Liver (tissue), 9 donors: Measurements from ENCODE around the gene OSER1. TPM values are rescaled to one million over a fixed set of nuclear protein-coding genes. Genes with fewer than 3 reads are reported as not detected.

Source experiments
- DNase-seq: peaks from one replicate; pipeline ENCODE4 v3.0.0-alpha.2; 2017; ENCODE audit warnings: low spot score
- H3K27ac ChIP-seq, 2 donors: one replicate each; pipeline ENCODE4 v1.7.0; 2013; ENCODE audit warnings: inconsistent platforms in 2 of 2, low read length in 2 of 2, control low read depth in 1 of 2, low read depth in 1 of 2, mild to moderate bottlenecking in 1 of 2
- H3K27me3 ChIP-seq, 4 donors: one replicate each; pipeline versions ENCODE4 v1.6.1 to v1.7.0; 2013; ENCODE audit warnings: low read length in 3 of 4, inconsistent platforms in 1 of 4, mild to moderate bottlenecking in 1 of 4, moderate library complexity in 1 of 4; ENCODE audit not compliant: control insufficient read depth in 4 of 4, insufficient read depth in 4 of 4
- H3K36me3 ChIP-seq, 4 donors: one replicate each; pipeline versions ENCODE4 v1.6.1 to v1.7.0; 2013; ENCODE audit warnings: low read length in 3 of 4, mild to moderate bottlenecking in 3 of 4, low read depth in 1 of 4, moderate library complexity in 1 of 4; ENCODE audit not compliant: control insufficient read depth in 4 of 4, insufficient read depth in 3 of 4
- H3K4me1 ChIP-seq, 4 donors: one replicate each; pipeline versions ENCODE4 v1.6.1 to v1.7.0; 2013; ENCODE audit warnings: low read length in 3 of 4, mild to moderate bottlenecking in 3 of 4, moderate library complexity in 1 of 4; ENCODE audit not compliant: control insufficient read depth in 4 of 4, insufficient read depth in 4 of 4
- H3K4me3 ChIP-seq, 3 donors: one replicate each; pipeline versions ENCODE4 v1.6.1 to v1.7.0; 2013; ENCODE audit warnings: low read length in 3 of 3, control low read depth in 1 of 3, low read depth in 1 of 3, mild to moderate bottlenecking in 1 of 3
- H3K9ac ChIP-seq, 2 donors: one replicate each; pipeline ENCODE4 v1.7.0; 2013; ENCODE audit warnings: low read length in 2 of 2, mild to moderate bottlenecking in 2 of 2, moderate library complexity in 2 of 2, control low read depth in 1 of 2, low read depth in 1 of 2
- H3K9me3 ChIP-seq, 4 donors: one replicate each; pipeline versions ENCODE4 v1.6.1 to v1.7.0; 2013; ENCODE audit warnings: low read length in 3 of 4; ENCODE audit not compliant: control insufficient read depth in 4 of 4
- ATF3 ChIP-seq: IDR thresholded peaks from 2 replicates; pipeline ENCODE4 v1.6.1; 2016; ENCODE audit warnings: antibody characterized with exemption
- CTCF ChIP-seq: fragments of 150-350 bp; IDR thresholded peaks from 2 replicates; pipeline ENCODE4 v1.5.1; 2017; ENCODE audit warnings: improper control_type of control experiment, low read depth, low read length; ENCODE audit not compliant: missing input control
- FOXA1 ChIP-seq: IDR thresholded peaks from 2 replicates; pipeline ENCODE4 v1.6.1; 2016; ENCODE audit warnings: antibody characterized with exemption
- FOXA2 ChIP-seq: IDR thresholded peaks from 2 replicates; pipeline ENCODE4 v1.6.1; 2016; ENCODE audit warnings: antibody characterized with exemption
- GABPA ChIP-seq, 2 donors: IDR thresholded peaks in 1 of 2; conservative IDR thresholded peaks in 1 of 2; 2 replicates each; pipeline ENCODE4 v1.6.1; 2016; ENCODE audit warnings: antibody characterized with exemption in 2 of 2, mild to moderate bottlenecking in 1 of 2, moderate library complexity in 1 of 2
- HNF4A ChIP-seq, 2 donors: conservative IDR thresholded peaks; 2 replicates each; pipeline ENCODE4 v1.6.1; 2016; ENCODE audit warnings: antibody characterized with exemption in 2 of 2, mild to moderate bottlenecking in 2 of 2
- HNF4G ChIP-seq: IDR thresholded peaks from 2 replicates; pipeline ENCODE4 v1.6.1; 2016; ENCODE audit warnings: antibody characterized with exemption
- JUND ChIP-seq, 2 donors: IDR thresholded peaks; 2 replicates each; pipeline ENCODE4 v1.6.1; 2016; ENCODE audit warnings: antibody characterized with exemption in 2 of 2
- NR2F2 ChIP-seq: IDR thresholded peaks from 2 replicates; pipeline ENCODE4 v1.6.1; 2016; ENCODE audit warnings: antibody characterized with exemption
- RAD21 ChIP-seq, 2 donors: IDR thresholded peaks; 2 replicates each; pipeline ENCODE4 v1.6.1; 2016; ENCODE audit warnings: antibody characterized with exemption in 2 of 2, mild to moderate bottlenecking in 2 of 2
- RXRA ChIP-seq, 2 donors: IDR thresholded peaks; 2 replicates each; pipeline ENCODE4 v1.6.1; 2017 to 2018; ENCODE audit warnings: antibody characterized with exemption in 2 of 2, mild to moderate bottlenecking in 1 of 2
- SP1 ChIP-seq: IDR thresholded peaks from 2 replicates; pipeline ENCODE4 v1.6.1; 2018; ENCODE audit warnings: antibody characterized with exemption, mild to moderate bottlenecking
- TAF1 ChIP-seq: conservative IDR thresholded peaks from 2 replicates; pipeline ENCODE4 v1.6.1; 2016; ENCODE audit warnings: antibody characterized with exemption, mild to moderate bottlenecking
- YY1 ChIP-seq: IDR thresholded peaks from 2 replicates; pipeline ENCODE4 v1.6.1; 2016; ENCODE audit warnings: antibody characterized with exemption, mild to moderate bottlenecking
- ZBTB33 ChIP-seq: IDR thresholded peaks from 2 replicates; pipeline ENCODE4 v1.6.1; 2016; ENCODE audit warnings: antibody characterized with exemption
- WGBS: extraction: QIAGEN DNeasy Blood & Tissue Kit; methylation state at CpG from one replicate; pipeline ENCODE4 v1.1.7; 2013; 5-methylcytosine and 5-hydroxymethylcytosine counted together
- polyA plus RNA-seq, 2 donors: library from polyadenylated mRNA; stranded (reverse) in 1 of 2; unstranded in 1 of 2; fragments of 200-250 nt in 1 of 2; fragments of >200 nt in 1 of 2; fragmentation: Nextera tagmentation in 1 of 2; extraction: Ambion mirVana in 1 of 2; gene quantifications; one replicate each; pipeline versions ENCODE4 v1.2.1 to v1.2.3, GENCODE V29; 2013 to 2015
- total RNA-seq, 2 donors: library from RNA; depleted of rRNA; stranded (reverse); fragments of >200 nt; gene quantifications; one replicate each; pipeline ENCODE4 v1.2.3, GENCODE V29; 2014
- TF ChIP-seq, protein P1 (sequence below): IDR thresholded peaks from 2 replicates; pipeline ENCODE4 v1.6.1; 2016; ENCODE audit warnings: antibody characterized with exemption, mild to moderate bottlenecking
- donor health status: healthy.
- donor health status: healthy.
- donor health status: healthy.
- donor health status: healthy.
- donor health status: healthy.

The OSER1 gene
- total and polyA plus RNA-seq, 4 donors: 12.6 to 20.2 (median 14.6) TPM

- Histone ChIP-seq H3K9me3 (no peaks in the 10 kb centered on the region), H3K4me3 (no peak overlapping the region), H3K36me3 (no peaks in the 10 kb centered on the region), H3K27me3 (peaks cover 0 to 2% (median 0%) of the 10 kb centered on the region in 4 donors), H3K9ac (no peak overlapping the region), H3K27ac (no peak overlapping the region), H3K4me1 (peaks cover 0 to 5% (median 2%) of the 10 kb centered on the region in 4 donors)
- TF ChIP-seq, protein P1, sequence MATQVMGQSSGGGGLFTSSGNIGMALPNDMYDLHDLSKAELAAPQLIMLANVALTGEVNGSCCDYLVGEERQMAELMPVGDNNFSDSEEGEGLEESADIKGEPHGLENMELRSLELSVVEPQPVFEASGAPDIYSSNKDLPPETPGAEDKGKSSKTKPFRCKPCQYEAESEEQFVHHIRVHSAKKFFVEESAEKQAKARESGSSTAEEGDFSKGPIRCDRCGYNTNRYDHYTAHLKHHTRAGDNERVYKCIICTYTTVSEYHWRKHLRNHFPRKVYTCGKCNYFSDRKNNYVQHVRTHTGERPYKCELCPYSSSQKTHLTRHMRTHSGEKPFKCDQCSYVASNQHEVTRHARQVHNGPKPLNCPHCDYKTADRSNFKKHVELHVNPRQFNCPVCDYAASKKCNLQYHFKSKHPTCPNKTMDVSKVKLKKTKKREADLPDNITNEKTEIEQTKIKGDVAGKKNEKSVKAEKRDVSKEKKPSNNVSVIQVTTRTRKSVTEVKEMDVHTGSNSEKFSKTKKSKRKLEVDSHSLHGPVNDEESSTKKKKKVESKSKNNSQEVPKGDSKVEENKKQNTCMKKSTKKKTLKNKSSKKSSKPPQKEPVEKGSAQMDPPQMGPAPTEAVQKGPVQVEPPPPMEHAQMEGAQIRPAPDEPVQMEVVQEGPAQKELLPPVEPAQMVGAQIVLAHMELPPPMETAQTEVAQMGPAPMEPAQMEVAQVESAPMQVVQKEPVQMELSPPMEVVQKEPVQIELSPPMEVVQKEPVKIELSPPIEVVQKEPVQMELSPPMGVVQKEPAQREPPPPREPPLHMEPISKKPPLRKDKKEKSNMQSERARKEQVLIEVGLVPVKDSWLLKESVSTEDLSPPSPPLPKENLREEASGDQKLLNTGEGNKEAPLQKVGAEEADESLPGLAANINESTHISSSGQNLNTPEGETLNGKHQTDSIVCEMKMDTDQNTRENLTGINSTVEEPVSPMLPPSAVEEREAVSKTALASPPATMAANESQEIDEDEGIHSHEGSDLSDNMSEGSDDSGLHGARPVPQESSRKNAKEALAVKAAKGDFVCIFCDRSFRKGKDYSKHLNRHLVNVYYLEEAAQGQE: peak; percentile 98
- TF ChIP-seq SP1 (no peak), NR2F2 (no peak), HNF4G (no peak), RXRA (IDR thresholded peaks at IDR 0.05) (no peak), CTCF (peak; percentile 11), ZBTB33 (no peak)
- WGBS: 20% methylated on average over 31 of the region's 31 CpGs
- peak; percentile 56 for DNase-seq
These were observed 37.2 kb upstream of the OSER1 start for GRCh38 chr20:44247586-44248409.

GRCh38 chr20:44247131-44247571 lies 36.6 kb upstream of the OSER1 start, which contains the start of gene GDAP1L1:
Gene GDAP1L1, plus strand, starts transcription at chr20:44247308. Its CDS starts 27 bp downstream, at chr20:44247335.
- no peak for DNase-seq
- no peak within 1 kb of the TSS for H3K4me3 ChIP-seq
- 17% methylated on average over 32 of the region's 32 CpGs for WGBS

DNA sequence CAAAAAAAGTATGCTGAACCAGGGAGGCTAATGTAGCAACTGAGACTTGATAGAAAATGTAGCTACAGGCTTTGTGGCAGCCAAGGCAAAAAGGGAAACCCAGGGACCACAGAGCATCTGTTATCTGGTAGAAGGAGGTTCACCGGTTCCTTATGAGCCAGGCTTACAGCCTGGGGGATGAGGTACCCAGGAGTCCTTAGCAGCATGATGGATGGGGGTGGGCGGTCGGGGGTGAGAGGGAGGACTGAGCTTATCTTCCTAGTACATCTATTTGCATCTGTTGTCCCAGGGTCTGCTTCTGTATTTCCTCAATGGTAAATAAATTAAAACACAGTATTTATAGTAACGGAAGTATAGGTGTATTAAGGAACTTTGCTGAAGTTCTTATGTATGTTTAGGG lies 35.4 kb upstream of the OSER1 start:
- no peak overlapping the region for H3K4me3 ChIP-seq
- H3K27ac ChIP-seq: no peak overlapping the region
- H3K27me3 ChIP-seq: peaks cover 0 to 2% (median 0%) of the 10 kb centered on the region in 4 donors
- peaks cover 0 to 5% (median 2%) of the 10 kb centered on the region in 4 donors for H3K4me1 ChIP-seq
- DNase-seq: no peak
- no peaks in the 10 kb centered on the region for H3K36me3 ChIP-seq
- no peaks in the 10 kb centered on the region for H3K9me3 ChIP-seq
- 81% methylated on average over 4 of the region's 4 CpGs for WGBS
- H3K9ac ChIP-seq: no peak overlapping the region
- no peak for TF ChIP-seq RAD21 (IDR thresholded peaks at IDR 0.05)
- TF ChIP-seq YY1: no peak
- TF ChIP-seq HNF4A (conservative IDR thresholded peaks at IDR 0.05): no peak
- no peak for TF ChIP-seq JUND (IDR thresholded peaks at IDR 0.05)
- no peak for TF ChIP-seq GABPA (IDR thresholded peaks at IDR 0.05 in 1 of 2, conservative IDR thresholded peaks at IDR 0.05 in 1 of 2)
- TF ChIP-seq TAF1: no peak
- TF ChIP-seq CTCF: no peak
- TF ChIP-seq FOXA1: no peak
- TF ChIP-seq FOXA2: no peak
- TF ChIP-seq NR2F2: no peak
- no peak for TF ChIP-seq ATF3

More at GRCh38 chr20:44247131-44247571, 36.6 kb upstream of the OSER1 start, which contains the start of gene GDAP1L1:
- no peaks in the 10 kb centered on the region for H3K9me3 ChIP-seq
- H3K9ac ChIP-seq: no peak within 1 kb of the TSS
- H3K4me1 ChIP-seq: peaks cover 0 to 5% (median 2%) of the 10 kb centered on the region in 4 donors
- no peaks in the 10 kb centered on the region for H3K36me3 ChIP-seq
- peaks cover 0 to 2% (median 0%) of the 10 kb centered on the region in 4 donors for H3K27me3 ChIP-seq
- no peak for TF ChIP-seq FOXA2
- H3K27ac ChIP-seq: no peak within 1 kb of the TSS
